ENCODE data around the gene TMEM201.
A peak's percentile ranks its signal among the peaks of the same experiment; 100 is the strongest.

GRCh38 chr1:9588551-9589143 is at the start of gene TMEM201:
- TF ChIP-seq CTCF (conservative IDR thresholded peaks at IDR 0.05; ENCODE audit: low read length) = peak; percentile 79
- TF ChIP-seq EZH2phosphoT487 (IDR thresholded peaks at IDR 0.05; ENCODE audit: borderline replicate concordance, low read depth, low read length) = no peak

Data from OCI-LY7 (cell line).